ENCODE data around the gene GEMIN5.
A peak's percentile ranks its signal among the peaks of the same experiment; 100 is the strongest.
"Not testable (repeated sequence)": the region's sequence is repeated elsewhere in the genome, so short reads cannot be mapped to it uniquely, and the experiment has no call there.

GEMIN5 gene

GRCh38 chr5:154940375-154940771 lies 2.4 kb upstream of the GEMIN5 start:
- DNase-seq = no peak

DNA sequence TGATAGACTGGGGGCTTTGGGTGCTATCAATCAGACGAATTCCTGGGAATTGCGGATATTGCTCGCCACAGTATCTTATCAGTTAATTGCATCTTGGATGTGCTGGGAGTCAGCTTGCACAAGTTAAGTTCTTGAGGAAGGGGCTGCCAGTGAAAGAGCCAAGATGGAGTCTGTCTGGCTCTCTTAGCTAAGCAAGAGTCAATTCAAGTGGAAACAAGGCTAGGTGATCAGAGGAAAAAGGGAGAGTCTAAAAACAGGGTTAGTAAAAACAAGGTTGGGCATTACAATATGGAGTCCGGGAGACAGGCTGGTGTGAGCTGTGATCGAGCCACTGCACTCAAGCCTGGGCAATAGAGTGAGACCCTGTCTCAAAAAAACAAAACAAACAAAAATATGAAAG lies 1.4 kb upstream of the GEMIN5 start:
- DNase-seq = not testable (repeated sequence)

- no peak for DNase-seq
Measured at GRCh38 chr5:154937186-154937717, 759 bp downstream of the GEMIN5 start.

DNA sequence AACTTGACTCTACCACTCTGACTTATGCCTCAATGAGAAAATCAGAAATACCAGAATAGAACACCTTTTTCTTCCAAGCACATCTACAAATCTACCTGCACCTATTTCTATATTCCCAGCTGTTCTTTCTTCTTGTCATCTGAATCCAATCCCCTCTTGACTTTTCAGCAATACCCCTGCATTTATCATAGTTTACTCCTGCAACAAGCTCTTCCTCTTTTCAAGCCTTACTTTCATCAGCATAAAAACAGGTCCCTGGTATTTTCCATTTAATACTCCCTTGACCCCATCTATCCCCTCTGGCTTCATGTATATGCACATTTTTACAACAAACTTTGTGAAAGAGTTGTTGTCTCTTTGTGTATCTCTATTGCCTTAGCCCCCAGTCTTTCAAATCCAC lies 3.1 kb downstream of the GEMIN5 start:
- no peak for DNase-seq

DNA sequence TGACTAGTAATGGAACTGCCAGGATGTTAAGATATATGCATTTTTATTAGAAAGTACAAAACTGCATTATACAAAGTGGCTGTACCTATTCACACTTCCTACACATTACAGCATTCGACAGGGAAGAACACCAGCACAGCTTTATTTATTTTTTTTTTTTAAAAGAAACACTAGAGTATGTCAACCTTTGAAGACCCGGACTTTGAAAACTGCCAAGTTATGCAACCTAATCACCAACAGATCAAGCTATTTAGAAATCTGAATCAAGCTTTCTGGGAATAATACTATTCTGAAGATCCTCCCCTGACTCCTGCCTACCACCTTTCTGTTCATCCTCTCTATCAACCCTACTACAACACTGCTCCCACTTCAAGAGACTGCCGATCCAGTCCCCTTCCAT lies 4.5 kb downstream of the GEMIN5 start:
- no peak for DNase-seq

- no peak for DNase-seq
Measured at GRCh38 chr5:154923441-154924430, 14.3 kb downstream of the GEMIN5 start.

GRCh38 chr5:154917757-154918156 lies 20.3 kb downstream of the GEMIN5 start:
- DNase-seq = no peak

DNA sequence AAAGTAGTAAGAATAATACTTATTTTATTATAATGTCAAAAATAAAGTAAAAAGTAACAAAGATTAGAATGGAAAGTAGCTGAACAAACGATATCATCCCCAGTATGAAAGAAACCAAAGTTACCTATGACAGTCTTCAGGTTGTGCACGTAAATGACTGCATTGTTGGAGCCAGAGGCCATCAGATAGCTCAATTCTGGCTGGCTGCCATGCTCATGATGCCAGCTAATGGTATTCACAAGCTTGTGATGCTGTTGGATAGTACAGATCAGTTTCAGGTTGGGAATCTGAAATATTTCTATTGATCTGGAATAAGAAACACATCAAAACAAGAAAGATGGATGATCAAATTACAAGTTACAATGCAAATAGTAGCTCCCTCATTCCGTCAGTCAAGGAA lies 21.1 kb downstream of the GEMIN5 start:
- no peak for DNase-seq

DNA sequence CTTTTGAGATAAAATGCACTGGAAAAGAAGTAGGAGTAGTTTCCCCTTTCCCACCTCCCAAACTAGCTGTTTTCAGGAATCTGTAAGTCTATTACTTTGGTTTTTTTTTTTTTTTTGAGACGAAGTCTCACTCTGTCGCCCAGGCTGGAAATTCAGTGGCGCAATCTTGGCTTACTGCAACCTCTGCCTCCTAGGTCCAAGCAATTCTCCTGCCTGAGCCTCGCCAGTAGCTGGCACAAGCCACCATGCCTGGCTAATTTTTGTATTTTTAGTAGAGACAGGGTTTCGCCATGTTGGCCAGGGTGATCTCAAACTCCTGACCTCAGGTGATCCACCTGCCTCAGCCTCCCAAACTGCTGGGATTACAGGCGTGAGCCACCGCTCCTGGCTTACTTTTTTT lies 32.4 kb downstream of the GEMIN5 start:
- not testable (repeated sequence) for DNase-seq

DNA sequence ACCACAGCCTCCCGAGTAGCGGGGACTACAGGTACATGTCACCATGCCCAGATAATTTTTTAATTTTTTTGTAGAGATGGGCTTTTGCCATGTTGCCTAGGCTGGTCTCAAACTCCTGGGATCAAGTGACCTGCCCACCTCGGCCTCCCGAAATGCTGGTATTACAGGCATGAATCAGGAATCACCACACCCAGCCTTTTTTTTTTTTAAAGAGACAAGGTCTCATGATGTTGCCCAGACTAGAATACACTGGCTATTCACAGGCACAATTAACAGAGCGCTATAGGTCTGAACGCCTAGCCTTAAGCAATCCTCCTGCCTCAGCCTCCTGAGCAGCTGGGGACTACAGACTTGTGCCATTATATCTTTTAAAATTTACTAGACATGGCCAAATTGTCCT lies 36.1 kb downstream of the GEMIN5 start:
- no peak for DNase-seq

DNA sequence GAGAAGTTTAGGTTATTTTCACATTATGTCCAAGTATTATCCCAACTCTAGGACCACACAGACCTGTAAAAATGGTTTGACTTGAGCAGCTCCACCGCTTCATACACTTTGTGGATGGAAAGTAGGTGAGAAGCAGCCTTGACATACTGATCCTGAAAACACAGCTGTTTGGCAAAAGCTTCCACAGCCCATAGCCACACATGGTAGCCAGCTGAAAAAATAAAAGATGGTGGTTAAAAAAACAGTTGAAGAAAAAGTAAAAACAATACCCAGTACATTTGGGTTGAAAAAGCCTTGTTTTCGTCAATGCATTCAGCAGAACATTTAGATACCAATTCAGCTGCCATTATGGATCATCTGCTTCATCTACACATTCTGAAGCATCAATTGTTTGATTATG lies 36.7 kb downstream of the GEMIN5 start:
- no peak for DNase-seq

DNA sequence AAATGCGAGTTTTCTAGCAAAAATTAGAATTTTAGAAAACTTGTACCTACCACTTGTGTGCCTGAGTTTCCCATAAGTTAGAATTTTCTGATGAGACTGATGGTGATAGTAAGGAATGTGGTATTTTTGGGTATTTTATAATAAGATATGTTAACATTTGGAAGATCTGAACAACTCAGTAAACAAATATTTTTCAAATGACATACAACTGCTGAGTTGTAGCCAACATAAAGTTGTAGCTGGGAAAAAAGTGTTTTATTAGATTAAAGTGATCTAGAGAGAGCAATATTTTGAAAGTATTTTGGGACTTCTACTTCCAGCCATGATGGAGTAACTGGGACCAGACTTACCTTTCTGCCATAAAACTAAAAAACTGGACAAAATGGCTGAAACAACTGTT lies 37.9 kb downstream of the GEMIN5 start:
- DNase-seq = no peak

DNA sequence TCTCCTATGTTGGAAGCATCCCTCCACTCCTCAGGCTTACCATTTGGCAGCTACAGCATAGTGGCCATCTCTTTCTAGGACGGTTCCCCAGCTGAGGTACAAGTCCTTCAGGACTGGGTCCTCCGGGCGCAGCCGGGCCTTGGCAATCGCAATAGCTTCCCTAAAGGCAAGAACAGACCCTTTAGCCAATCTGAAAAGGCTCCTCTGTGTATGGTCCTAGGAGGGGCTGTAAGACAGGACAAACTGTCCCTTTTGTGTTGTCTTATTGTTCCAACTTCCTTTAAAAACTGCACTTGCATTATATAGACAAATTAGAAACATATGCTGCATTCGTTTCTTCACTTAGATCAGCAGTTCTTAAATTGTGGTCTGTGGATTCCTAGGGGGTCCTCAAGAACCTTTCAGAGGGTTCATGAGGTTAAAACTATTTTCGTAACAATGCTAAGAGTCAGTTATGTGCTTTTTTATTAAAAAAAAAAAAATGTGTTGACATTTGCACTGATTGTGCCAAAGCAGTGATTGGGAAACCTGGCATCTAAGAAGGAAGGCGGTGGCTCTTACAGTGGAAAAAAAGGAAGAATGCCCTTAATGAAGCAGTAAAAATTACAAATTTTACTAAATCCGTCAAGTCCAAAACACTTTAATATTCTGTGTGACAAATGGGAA lies 38.7 kb downstream of the GEMIN5 start:
- peak; percentile 34 for DNase-seq

DNA sequence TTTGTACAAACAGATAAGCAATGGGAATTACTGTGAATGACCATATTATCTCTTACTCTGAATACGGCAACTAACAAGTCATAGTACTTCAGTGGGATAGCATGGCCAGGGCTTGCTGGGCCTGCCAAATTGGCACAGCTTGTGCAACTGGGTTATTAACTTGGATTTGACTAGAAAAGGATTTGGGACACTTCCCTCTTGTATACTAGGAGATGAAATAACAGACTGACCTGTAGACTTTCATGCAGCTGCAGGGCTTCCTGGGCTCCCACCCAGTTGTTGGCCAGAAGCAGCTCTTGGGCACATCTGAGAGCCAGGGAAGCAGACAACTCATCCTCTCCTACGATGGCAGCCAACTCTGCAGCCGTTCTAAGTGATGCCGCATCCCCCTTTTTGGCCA lies 39.8 kb downstream of the GEMIN5 start:
- peak; percentile 46 for DNase-seq

GRCh38 chr5:154896562-154897165 lies 41.3 kb downstream of the GEMIN5 start:
- DNase-seq = no peak

GRCh38 chr5:154895606-154896561 lies 42.1 kb downstream of the GEMIN5 start:
- DNase-seq = no peak

DNA sequence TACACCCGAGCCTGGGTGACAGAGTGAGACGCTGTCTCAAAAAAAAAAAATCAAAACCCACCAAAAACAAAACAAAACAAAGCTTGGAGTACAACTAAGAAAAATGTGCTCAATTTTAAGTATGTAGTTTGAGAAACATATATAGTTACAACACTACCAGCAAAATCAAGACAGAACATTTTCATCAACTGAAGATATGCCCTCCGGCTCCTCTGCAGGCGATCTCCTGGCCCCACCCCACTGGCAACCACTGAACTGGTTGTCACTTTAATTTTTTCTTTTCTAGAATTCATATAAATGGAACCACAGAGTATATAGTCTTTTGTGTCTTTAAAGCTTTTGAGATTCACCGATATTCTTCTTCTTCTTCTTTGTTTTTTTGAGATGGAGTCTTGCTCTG lies 44.6 kb downstream of the GEMIN5 start:
- DNase-seq = no peak

GRCh38 chr5:154892369-154892771 lies 45.6 kb downstream of the GEMIN5 start:
- DNase-seq = no peak

- no peak for DNase-seq
Measured at GRCh38 chr5:154885439-154885838, 52.6 kb downstream of the GEMIN5 start.

- DNase-seq = no peak
Measured at GRCh38 chr5:154884424-154884823, 53.6 kb downstream of the GEMIN5 start.

- no peak for DNase-seq
Measured at GRCh38 chr5:154881986-154882385, 56.0 kb downstream of the GEMIN5 start.

DNA sequence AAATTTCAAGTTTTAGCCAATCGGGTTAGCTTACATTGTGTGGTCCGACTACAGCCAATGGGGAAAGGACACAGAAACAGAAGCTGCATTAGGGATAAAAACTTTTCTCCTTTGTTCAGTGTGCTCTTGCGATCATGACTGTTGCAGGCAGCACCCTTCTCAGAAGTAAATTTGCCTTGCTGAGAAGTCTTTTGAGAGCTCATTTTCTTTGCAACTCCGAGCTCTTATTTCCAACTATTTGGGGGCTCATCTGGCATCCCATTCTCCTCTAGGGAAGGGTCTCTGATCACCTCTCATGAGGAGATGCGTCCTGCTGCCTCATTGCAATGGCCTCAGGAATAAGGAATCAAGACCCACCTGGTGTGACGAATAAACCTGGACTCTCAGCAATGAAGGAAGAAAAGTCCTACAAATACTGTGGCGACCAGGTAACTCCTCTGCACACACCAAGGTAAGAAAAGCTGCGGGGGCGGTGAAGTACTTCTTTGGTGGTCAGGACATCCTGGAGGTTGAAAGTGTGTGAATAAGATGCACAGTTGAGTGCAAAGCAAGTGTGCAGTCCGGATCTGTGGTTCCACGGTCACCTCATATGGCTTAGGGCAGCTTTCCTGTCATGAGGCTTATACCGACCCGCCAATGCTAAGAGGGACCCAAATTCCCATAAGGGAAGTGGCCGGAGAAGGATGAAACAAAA lies 59.2 kb downstream of the GEMIN5 start:
- DNase-seq = no peak
